IPS DF 4.7 (cell line): Measurements from ENCODE around the gene TMPRSS9.

Experiments used
- DNase-seq: peaks from one replicate; pipeline ENCODE4 v3.0.0-alpha.2; 2013; ENCODE audit warnings: low spot score; ENCODE audit errors: extremely low read depth

TMPRSS9 gene

DNA sequence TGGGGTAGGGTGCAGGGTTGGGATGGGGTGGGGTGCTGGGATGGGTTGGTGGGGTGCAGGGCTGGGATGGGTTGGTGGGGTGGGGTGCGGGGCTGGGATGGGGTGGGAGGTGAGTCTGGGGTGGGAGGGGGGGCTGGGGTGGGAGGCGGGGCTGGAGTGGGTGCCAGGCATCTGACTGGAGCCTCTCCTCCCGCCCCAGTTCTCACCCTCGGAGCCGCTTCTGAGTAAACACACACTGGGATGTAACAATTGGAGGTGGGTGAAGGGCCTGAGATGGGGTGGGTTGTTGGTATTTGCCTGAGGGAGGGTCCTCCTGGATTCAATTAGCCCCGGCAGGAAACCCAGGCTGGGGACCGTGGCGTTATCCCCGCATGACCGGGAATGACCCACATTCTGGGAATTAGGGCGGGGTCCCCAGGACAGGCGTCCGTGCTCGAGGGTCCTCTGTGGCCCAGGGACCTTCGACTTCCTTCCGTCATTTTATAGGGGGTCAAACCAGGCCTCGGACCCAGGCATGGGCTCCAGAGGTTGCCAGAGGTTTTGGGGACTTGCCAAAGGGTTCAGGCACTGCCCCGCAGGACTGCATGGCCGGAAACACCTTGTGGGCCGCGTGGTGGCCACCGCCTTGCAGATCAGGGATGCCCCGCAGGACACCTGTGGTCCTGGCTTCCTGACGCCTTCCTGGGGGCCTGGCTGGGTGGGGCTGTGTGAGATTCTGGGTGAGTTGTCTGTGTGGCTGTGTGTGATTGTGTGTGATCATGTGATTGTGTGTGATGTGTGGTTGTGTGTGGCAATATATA lies 1.4 kb downstream of the TMPRSS9 start:
- no peak for DNase-seq

DNA sequence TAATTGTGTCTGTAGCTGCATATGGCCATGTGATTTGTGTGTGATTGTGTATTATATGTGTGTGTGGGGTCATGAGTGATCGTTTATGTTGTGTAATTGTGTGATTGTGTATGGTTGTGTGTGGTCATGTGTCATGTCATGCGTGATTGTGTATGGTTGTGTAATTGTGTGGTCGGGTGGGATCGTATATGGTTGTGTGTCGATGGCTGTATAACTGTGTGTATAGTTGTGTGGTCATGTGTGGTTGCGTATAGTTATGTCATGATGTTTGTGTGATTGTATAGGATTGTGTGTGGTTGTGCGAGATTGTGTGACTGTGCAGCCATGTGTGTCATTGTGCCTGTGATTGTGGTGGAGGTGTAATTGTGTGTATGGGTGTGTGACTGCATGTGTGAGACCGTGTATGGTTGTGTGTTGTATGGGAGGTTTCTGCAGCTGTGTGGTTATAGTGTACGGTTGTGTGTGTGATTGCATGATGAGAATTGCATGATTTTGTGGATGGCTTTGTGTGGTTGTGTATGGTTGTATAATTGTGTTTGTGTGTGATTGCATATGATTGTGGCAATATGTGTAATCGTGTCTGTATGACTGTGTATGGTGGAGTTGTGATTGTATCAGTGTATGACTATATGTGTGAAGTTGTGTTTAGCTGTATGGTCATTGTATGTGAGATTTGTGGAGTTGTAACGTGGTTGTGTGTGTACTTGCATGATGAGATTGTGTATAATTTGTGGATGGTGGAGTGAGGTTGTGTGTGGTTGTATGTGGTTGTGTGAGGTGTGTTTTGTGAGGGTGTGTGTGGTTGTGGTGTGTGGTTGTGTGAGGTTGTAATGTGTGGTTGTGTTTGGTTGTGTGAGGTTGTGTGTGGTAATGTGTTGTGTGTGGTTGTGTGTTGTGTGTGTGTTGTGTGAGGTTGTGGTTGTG lies 2.2 kb downstream of the TMPRSS9 start:
- DNase-seq: no peak

DNA sequence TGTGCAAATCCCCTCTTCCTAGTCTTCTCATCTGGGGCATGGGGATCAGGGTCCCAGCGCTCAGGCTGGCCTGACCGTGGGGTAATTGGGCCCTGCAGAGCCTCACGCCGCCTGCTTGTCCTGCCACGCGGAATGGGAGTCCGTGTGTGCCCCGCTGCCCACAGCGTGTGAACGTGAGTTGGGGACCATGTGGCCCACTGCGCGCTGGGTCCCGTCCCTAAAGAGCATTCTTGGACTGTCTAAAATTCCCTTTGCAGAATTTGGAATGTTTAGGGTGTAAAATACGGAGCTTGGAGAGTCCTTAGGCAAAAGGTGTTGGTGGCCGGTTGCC lies 2.9 kb downstream of the TMPRSS9 start:
- DNase-seq: no peak

DNA sequence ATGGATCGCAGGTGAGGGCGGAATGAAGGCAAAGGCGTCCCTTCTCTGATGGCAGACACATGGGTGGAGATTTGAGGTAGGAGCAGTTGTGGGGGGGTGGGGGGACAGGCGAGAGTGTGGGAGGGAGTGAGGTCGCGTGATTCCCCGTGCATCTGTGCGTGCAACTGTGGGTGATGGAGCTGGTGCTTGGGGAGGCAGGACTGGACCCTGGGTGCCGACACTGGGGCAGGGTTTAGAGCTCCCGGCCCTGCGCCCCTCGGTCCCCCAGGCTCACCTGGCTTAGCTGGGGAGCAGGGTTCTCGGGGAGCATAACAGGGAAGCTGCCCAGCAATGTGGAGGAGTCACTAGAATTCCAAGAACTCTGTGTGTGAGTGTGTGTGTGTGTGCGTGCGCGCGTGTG lies 3.4 kb downstream of the TMPRSS9 start:
- DNase-seq: no peak

DNA sequence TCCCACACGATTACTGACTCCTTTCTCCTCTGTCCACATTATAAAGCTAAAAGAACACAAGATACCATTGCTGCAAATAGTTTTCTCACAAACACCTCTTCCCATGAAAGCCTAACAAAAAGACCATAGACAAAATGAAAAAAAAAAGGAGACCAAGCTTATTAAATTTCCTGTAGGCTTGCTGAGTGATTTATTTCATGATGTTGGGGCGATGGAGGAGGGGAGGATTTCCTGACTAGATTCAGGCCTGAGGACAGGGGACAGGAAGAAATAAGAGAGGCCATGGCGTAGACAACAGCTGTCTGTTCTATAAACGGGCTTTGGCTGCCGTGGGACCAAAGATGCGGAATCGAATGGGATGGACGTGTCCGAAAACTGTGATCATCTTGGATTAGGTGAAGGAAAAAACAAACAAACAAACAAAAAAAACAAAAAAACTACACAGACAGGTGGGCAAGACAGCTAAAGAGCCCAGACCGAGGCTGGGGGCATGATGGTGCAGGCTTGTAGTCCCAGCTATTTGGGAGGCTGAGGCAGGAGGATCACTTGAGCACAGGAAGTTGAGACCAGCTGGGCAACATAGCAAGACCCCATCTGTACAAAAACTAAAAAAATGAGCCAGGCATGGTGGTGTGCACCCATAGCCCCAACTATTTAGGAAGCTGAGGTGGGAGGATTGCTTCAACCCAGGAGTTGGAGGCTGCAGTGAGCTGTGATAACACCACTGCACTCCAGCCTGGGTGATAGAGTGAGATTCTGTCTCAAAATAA lies 5.3 kb downstream of the TMPRSS9 start:
- DNase-seq: no peak

DNA sequence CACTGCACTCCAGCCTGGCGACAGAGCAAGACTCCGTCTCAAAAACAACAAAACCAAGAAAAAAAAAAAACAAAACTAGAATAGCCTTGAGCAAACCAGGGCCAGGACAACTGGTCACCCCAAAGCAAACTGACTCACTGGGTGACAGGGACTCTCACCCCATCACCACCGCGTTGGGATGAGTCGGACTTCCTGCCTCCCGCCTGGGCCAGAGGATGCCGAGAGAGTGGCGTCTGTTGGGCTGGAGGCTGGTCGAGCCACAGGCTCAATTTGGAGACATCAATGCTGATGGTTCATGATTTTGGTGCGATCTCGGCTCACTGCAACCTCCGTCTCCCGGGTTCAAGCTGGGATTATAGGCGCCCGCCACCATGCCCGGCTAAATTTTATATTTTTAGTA lies 11.6 kb downstream of the TMPRSS9 start:
- no peak for DNase-seq

DNA sequence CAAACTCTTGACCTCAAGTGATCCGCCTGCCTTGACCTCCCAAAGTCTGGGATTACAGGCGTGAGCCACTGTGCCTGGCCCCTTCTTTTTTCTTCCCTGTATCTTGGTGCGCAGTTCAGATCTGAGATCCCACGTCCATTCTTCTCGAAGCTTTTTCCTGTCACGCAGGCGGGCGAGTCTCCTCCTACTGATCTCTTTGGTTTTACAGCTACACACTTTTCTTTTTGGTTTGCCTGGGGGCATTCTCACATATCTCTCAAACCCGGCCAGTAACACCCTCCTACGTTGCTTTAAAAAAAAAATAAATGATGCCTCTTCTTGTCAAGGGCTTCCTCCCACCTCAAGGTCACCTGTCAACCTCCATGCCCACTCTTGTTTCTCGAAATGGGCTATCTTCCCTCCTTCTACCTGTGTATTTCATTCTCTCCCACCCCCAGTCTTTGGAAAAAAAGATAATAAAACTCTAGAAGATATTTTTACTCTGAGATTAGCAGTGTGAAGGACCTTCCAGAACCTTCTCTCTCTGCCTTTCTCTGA lies 12.1 kb downstream of the TMPRSS9 start:
- no peak for DNase-seq

DNA sequence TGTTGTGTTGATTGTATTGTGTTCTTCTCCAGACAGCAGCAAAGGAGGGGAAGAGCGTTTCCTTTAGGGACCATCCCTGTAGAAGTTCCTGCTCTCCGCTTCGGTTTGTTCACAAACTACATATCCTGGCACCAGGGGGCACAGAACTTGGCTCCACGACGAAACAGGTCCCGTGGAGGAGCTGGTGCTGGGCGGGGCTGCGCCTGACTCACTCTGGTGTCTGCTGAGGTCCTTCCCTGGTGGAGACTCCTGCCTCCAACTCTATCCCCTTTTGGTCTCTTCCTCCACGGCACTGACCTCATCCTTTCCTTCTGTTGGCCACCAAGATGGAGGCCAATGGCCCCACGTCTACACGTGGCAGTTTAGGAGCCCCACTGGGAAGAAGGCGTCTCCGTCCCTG lies 14.7 kb downstream of the TMPRSS9 start:
- no peak for DNase-seq

DNA sequence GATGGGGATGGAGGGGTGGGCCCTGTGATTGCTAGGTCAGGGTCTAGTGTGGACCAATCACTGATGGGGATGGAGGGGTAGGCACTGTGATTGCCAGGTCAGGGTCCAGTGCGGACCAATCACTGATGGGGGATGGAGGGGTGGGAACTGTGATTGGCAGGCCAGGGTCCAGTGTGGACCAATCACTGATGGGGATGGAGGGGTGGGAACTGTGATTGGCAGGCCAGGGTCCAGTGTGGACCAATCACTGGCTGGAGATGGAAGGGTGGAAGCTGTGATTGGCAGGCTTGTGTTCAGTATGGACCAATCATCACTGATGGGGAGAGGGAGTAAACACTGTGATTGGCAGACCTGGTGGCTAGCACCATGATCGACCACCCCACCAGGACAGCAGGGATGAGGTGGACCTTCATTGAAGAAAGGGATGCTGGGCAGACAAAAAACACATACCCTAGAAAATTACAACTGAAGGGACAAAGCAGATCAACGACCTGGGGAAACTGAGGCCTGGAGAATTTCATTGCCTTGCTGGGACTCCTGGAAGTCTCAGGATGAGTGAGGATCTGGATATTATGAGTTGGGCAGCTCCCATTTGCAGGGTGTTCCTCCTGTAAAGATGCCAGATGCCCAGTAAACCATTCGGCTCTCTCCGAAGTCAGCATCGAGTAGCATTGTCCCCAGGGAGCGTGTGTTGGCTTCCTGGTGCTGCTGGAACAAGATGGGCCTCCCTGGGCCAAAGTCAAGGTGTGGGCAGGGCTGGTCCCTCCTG lies 15.5 kb downstream of the TMPRSS9 start:
- DNase-seq: no peak

DNA sequence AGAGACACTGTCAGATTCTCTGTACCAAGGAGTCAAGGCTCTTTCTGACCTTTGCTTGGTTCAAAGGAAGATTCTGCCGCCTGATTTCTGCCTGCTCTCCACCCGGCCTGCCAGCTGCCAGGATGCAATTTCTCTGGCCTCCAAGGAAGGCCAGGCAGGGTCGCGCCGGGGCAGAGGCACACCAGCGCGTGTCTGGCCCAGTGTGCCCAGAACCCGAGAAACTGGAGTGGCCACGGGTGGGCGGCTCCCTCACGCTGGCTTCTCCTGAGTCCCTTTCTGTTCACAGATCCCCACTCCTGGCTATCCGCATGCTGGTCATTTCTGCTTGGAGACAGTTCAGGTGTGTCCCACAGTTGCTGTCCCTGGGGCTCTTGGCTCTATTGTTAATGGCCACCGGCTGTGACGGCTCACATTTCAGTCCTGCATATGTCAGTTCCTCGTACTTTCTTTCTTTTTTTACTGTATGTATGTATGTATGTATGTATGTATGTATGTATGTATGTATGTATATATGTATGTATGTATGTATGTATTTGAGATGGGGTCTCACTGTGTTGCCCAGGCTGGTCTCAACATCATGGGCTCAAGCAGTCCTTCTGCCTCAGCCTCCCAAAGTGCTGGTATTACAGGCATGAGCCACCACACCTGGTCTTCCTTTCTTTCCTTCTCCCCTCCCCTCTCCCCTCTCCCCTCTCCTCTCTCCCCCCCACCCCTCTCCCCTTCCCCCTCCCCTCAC lies 16.9 kb downstream of the TMPRSS9 start:
- no peak for DNase-seq

DNA sequence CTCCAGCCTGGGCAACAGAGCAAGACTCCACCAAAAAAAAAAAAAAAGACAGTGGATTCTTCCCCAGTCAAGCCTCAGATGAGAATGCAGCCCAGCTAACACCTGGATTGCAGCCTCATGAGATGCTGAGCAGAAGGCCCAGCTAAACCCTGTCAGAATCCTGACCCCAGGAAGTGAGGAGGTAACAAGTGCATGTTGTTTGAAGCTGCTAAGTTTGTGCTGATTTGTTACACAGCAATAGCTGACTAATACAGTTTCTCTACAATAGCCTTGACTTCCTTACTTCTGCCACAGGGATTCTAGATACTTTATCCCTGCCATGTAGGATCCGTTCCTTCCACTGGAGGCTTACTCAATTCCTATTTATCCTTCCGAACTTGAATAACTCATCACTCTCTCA lies 20.5 kb downstream of the TMPRSS9 start:
- DNase-seq: no peak

DNA sequence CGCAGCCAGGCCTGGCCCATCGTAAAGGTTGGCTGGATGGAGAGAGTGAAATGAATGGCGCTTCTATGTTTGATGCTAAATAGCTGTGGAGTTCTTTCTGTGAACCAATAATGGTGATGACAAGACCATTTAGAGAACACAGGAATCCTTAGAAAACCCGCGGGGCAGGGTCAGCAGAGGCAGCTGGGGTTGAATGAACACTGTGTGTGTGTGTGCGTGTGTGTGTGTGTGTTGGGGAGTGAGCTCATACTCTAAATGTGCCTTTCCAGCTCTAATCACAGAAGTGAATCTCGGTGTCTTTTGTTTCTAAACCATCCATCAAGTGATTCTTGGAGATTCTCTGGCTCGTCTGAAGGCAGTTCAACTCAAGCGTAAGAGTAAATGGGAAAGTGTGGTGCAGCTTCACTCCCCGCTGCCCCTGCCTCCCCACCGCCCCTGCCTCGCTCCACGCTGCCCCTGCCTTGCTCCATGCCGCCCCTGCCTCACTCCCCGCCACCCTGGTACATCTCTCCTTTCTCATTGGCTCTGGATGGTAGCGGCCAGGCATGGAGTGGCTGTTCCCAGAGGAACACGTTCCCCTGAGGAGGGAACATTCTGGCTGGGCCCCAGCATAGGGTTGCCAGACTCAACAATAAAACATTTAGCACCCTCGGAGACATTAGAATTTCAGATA lies 21.2 kb downstream of the TMPRSS9 start:
- DNase-seq: no peak

DNA sequence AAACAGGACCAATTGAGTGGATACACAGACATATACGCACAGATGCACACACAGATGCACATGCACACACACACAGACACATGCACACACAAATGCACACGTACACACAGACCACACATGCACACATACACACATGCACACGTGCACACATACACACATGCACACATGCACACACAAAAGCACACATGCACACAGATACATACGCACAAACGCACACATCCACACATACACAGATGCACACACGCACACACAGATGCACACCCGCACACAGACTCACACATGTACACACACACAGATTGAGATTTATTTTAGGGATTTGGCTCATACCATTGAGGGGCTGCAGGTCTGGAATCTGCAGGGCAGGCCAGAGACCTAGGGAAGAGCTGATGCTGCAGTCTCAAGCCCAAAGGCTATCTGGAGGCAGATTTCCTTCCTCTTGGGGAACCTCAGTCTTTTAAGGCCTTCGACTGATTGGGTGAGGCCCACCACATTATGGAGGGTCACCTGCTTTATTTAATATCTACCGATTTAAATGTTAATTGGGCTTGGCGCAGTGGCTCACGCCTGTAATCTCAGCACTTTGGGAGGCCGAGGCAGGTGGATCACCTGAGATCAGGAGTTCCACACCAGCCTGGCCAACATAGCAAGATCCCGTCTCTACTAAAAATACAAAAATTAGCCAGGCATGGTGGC lies 22.6 kb downstream of the TMPRSS9 start:
- DNase-seq: no peak

DNA sequence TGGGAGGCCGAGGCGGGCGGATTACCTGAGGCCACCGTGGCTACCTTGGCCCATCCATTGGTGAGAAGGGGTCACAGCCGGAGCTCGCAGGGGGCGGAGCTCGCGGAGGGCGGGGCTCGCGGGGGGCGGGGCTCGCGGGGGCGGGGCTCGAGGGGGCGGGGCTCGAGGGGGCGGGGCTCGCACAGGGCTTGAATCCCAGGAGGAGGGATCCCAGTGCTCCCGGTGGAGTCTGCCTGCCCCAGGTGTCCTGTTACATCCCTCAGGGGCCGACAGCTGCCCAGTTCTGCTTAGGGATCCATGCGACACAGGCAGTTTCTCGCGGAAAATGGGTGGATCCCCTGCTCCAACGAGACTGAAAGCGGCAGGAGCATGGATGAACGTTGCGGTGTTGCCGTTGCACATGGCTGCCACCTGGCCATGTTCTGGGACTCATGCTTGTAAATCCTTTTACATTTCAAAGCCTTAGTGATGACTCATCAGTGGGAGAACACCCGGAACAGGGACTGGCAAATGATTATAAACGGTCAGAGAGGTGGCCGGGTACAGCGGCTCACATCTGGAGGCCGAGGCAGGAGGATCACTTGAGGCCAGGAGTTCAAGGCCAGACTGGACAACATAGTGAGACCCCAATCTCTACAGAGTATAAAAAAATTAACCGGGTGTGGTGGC lies 25.1 kb downstream of the TMPRSS9 start:
- DNase-seq: peak; percentile 36

DNA sequence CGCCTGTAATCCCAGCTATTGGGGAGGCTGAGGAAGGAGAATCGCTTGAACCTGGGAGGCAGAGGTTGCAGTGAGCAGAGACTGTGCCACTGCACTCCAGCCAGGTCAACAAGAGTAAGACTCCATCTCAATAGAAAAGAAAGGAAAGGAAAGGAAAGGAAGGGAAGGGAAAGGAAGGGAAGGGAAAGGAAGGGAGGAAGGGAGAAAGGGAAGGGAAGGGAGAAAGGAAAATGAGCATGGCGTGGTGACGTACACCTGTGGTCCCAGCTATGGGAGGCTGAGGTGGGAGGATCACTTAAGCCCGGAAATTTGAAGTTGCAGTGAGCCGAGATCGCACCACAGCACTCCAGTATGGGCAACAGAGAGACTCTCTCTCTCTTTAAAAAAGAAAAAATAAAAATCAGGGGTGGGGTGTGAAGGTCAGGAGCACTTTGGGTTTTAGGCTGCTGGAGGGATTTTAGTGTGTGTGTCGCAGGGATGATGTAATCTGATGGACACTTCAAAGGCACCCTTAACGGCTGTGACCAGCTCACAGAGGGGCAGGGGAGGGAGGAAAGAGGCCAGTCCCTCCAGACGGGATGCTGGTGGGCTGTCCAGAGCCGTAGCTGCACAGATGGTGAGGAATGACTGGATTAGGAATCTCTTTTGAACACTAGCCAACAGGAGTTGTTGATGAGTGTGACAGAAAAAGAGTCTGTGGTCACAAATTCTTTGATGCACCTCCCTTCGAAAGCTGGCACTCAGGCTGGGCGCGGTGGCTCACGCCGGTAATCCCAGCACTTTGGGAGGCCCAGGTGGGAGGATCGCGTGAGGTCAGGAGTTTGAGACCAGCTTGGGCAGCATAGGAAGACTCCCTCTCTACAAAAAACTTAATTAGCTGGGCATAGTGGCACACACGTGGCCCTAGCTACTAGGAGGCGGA lies 27.6 kb downstream of the TMPRSS9 start:
- no peak for DNase-seq

DNA sequence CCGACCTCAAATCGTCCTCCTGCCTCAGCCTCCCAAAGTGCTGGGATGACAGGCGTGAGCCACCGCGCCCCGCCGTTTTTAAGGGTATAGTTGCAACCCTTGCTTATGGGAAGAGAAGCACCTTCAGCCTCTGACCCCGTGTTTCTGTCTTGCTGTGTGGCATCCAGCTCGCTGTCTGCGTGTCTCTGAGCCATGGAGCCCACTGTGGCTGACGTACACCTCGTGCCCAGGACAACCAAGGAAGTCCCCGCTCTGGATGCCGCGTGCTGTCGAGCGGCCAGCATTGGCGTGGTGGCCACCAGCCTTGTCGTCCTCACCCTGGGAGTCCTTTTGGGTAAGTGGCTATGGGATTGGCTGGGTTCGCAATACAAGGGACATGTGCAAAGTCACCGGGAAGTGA lies 29.5 kb downstream of the TMPRSS9 start:
- no peak for DNase-seq

DNA sequence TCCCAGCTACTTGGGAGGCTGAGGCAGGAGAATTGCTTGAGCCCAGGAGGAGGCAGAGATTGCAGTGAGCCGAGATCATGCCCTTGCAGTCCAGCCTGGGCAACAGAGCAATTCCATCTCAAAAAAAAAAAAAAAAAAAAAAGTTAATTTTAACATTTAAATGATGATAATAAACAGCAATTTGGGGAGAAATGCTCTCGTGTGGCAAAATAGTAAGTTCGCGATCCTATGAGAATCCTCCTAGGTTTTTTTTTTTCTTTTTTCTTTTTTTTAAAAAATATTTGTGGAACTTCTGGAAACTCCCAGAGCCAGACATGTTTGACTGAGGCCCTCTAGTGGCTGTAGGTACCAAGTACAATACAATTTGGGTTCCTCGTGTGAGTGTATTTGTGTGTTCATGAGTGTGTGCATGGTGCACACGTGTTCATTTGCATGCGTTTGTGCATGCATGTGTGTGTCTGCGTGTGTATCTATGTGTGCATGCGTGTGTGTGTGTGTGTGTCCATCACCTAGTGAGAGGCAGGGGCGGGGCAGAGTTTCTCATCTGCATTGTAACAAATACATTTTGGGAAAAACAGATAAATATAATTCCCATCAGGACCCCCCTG lies 31.2 kb downstream of the TMPRSS9 start:
- peak; percentile 28 for DNase-seq
